ENCODE results near the gene GTF3C5.
"Not testable (repeated sequence)": the region's sequence is repeated elsewhere in the genome, so short reads cannot be mapped to it uniquely, and the experiment has no call there.

DNA sequence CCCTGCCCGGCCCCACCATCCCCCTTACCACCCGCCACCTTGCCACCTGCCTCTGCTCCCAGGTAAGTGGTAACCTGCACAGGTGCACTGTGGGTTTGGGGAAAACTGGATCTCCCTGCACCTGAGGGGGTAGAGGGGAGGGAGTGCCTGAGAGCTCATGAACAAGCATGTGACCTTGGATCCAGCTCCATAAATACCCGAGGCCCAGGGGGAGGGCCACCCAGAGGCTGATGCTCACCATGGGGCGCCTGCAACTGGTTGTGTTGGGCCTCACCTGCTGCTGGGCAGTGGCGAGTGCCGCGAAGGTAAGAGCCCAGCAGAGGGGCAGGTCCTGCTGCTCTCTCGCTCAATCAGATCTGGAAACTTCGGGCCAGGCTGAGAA lies 31.0 kb downstream of the GTF3C5 start, which contains the start of gene CEL:
- TF ChIP-seq, protein P1, sequence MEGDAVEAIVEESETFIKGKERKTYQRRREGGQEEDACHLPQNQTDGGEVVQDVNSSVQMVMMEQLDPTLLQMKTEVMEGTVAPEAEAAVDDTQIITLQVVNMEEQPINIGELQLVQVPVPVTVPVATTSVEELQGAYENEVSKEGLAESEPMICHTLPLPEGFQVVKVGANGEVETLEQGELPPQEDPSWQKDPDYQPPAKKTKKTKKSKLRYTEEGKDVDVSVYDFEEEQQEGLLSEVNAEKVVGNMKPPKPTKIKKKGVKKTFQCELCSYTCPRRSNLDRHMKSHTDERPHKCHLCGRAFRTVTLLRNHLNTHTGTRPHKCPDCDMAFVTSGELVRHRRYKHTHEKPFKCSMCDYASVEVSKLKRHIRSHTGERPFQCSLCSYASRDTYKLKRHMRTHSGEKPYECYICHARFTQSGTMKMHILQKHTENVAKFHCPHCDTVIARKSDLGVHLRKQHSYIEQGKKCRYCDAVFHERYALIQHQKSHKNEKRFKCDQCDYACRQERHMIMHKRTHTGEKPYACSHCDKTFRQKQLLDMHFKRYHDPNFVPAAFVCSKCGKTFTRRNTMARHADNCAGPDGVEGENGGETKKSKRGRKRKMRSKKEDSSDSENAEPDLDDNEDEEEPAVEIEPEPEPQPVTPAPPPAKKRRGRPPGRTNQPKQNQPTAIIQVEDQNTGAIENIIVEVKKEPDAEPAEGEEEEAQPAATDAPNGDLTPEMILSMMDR (conservative IDR thresholded peaks at IDR 0.05; ENCODE audit: low read length): not testable (repeated sequence)
- TF ChIP-seq EZH2phosphoT487 (IDR thresholded peaks at IDR 0.05; ENCODE audit: borderline replicate concordance): not testable (repeated sequence)

All from Loucy (cell line).